ENCODE results near the gene SPTBN5.
"Not testable (repeated sequence)": the region's sequence is repeated elsewhere in the genome, so short reads cannot be mapped to it uniquely, and the experiment has no call there.

Gene SPTBN5

DNA sequence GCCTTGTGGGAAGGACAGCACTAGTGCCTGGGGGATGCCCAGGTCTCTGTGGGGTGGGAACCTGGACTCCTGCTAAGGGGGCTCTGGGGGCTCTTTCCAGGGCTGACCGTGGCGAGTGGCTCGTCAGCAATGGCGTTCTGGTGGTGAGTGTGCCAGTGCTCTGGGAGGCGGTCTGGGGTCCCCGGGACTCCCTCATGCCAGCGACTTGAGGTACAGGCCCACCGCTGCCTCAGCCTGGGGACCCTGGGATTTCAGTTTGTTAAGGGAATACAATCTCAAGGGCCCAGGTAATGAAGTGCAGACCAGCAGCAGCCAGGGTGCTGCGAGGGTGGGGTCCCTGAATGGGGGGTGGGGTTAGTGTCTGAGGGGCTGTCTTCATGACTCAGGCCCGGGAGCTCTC lies 52.7 kb downstream of the SPTBN5 start:
- no peak for DNase-seq

DNA sequence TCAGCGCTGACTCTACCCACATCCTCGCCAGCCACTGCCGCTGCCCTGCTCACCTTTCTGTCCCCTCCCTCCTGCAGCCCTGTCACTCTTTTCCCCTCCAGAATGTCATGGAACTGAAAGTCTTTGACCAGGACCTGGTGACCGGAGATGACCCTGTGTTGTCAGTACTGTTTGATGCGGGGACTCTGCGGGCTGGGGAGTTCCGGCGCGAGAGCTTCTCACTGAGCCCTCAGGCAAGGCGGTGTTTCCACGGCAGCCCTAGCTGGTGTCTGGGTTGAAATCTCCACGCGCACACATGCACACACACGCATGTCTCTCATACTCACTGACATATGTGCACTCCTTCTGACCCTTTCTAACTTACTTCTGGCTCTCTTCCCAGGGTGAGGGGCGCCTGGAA lies 53.2 kb downstream of the SPTBN5 start:
- no peak for DNase-seq

DNA sequence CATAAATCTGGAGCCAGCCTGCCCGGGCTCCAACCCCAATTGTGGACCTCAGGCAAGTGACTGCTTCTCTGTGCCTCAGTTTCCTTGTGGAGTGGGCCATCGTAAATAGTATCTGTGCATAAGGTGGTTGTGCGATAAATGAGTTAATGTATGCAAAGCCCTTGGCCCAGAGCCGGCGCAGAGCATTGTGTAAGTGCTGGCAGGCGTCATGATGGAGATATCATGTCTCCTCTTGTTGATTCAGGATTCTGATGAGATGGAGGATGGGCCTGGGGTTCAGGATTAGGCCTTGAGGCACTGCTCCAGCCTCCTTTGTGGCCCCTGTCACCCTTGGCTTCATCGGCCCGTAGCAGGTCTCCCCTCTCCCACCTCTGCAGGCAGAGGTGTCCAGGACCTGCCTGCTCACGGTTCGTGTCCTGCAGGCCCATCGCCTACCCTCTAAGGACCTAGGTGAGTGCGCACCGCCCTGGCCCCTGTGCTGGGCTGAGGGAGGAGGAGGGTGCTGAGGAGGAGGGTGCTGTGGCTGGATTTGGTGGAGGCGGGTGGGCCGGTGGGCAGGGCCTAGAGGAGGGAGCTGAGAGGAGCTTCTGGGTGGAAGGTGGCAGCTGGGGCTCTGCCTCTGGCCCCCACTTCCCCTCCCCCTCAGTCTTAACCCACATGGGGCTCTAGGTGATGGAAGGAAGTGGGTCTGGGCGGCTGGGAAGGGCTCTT lies 53.9 kb downstream of the SPTBN5 start:
- no peak for DNase-seq

DNA sequence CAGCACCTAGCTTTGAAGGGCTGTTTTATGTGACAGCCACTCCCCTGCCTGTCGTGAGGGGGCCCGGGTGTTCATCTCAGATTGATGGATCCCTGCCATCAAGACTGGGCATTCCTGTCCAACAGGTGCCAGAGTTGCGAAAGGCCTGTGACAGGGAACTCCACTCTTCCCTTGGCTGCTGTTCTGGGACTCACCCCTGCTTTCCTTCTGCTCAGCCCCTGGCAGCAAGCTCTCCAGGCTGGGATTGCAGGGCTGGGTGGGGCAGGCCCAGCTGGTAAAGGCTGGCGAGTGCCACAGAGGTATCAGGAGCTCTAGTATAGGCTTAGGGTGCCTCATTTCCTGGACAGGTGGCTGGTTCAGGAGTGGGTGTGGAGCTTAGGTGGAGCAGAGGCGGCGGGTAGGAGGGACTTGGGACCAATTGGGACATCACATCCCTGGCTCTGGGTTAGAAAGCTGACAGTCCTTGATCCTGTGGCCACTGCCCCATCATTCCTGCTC lies 55.4 kb downstream of the SPTBN5 start, which contains the start of gene PLA2G4B:
Gene PLA2G4B (plus strand): TSS at position 448 of the 498 bp plus-strand sequence. CDS start 67 bp downstream, outside the sequence.
- no peak for DNase-seq

DNA sequence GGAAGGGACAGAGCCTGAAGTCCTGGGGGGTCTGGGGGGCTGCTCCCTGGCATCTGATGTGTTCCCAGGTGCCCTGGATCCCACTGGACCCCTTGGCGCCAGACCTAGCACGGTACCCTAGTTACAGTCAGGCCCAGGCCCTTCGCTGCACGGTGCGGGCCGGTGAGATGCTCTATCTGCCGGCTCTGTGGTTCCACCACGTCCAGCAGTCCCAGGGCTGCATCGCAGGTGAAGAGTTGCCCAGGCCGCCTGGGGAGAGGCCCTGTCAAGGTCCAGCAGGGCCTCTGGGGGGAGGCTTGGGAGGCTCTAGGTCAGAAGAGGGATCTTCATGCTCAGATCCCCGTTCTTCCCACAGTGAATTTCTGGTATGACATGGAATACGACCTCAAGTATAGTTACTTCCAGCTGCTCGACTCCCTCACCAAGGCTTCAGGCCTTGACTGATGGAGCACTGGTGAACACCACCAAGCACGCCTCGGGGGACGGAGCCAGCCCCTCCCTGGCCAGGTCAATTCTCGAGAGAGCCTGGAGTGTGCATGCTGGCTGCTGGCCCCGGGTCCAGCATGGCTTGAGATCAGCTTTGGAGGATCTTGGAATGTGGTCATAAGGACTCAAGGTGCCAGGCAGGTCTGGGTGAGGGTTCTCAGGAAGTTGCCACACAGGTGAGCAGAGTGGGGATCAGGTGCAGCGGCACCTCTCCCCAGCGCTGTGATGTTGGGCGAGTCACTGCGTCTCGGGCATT lies 57.0 kb downstream of the SPTBN5 start:
- no peak for DNase-seq

DNA sequence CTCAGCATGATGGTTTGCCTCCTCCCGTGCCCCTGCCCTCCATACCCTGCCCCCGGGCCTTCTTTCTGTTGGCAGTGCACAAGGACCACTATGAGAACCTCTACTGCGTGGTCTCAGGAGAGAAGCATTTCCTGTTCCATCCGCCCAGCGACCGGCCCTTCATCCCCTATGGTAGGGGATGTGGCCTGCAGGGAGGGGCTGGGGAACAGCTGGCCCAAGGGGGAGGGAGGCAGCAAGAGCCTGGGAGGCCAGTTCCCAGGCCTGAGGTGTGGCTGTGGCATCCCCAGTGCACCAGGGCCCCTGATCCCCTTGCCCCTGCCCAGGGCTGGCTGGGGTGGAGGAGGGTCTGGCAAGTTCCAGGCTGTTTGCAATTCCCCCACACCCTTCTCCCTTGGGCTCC lies 57.8 kb downstream of the SPTBN5 start:
- DNase-seq: no peak

DNA sequence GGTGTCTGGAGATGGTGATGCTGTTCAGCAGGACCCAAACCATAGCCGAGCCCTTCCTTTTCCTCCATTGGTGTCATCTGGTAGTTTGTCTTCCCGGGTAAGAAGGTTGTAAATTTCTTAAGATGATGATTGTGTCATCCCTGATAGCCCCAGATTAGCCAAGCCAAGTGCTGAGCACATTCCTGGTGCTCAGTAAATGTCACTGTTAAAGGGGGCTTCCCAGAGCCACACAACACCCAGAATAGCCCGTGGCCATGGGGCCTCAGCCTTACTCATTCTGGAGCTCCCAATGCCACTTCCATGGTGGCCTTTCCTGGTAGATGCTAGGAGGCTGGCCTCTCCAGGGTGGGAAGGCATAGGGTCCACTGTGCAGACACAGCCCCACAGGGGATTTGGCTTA lies 59.8 kb downstream of the SPTBN5 start:
- no peak for DNase-seq

DNA sequence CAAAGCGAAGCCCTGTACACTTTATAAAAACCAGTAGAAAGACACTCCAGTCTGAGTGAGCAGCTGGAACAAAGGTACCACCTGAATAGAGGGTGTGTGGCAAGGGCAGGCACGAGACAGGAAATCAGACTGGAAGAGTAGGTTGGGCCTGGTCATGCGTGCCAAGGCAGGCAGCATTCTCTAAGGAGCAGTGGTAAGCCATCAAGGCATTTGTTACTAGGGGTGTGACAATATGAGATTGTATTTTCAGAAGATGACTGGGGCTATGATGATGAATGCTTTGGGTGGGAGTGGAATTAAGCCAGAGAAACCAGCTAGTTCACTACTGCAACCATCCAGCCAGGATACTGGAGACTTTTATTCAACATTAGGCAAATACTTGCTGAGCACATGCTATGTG lies 61.0 kb downstream of the SPTBN5 start:
- DNase-seq: no peak

DNA sequence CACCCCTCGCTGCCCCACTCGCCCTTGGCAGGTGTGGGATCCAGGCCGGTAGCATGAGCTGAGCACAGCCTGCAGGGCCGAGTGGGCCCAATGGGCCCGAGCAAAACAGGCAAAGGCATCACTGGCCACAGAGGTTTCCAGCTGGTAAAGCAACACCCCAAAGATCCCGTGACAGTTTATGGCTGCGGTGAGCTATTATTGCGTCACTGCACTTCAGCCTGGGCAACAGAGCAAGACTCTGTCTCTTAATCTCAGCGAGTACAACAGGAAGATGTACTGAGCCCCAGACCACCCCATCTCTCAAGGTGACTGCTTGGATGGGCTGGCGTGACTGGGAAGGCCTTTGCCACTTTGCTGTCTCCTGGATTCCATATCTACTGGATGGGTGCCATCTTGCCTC lies 61.6 kb downstream of the SPTBN5 start:
- DNase-seq: no peak

DNA sequence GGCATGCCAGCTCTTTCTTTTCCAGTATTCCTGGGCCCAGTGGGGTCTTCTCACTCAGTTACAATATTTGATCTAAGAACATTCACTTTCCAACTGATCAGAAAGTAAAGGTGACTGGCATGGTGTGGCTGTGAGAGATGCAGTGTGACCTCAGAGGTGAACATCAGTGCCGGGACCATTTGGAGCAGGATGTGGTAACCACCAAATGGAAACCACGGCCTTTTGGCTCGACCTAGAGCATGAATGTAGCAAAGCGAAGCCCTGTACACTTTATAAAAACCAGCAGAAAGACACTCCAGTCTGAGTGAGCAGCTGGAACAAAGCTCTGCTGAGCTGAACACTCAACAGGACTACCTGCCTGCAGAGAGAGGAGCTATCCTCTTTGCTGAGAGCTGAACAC lies 62.6 kb downstream of the SPTBN5 start:
- DNase-seq: not testable (repeated sequence)

DNA sequence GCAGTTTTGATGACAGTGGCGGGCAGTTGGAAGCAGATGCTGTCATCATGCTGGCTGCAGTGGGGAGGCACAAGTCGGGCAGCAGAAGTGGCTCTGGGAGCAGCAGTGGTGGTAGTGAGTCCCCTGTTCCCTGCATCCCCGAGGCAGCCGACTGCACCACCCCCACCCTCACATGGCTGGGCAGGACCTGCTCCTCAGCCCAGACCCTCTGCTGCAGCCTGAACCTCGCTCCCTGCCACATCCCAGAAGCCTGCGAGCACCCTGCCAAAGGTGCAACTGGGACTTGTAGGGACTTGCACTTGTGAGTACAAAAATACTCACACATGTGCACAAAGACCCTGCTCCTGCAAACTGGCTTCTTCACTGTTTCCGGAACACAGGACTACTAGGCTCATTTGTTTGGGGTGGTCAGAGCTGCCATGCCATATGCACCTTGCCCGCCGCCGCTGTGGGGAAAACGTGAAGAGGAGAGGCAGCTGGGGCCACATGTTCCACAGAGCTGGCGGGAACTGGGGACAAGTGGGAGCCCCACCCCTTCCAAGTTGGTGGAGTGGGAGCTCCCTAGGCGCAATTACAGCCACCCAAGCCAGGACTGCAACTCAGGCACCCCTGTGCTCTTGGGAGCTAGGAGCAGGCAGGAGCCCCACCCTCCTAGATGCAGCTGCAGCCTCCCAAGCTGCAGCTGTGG lies 63.8 kb downstream of the SPTBN5 start:
- DNase-seq: no peak

DNA sequence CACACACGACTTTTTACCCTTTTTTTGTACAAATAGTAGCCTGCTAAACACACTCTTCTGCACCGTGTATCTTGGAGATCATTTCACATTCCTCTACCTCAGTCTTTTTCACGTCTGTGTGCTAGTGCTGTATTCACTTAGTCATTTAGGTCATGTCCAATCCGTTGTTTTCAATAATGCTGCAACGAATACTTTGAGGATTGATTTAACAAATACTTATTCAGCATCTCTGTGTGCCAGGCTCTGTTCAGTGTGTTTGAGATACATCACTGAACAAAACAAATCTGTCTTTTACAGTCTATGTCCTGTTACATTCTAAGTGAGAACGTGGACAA lies 65.1 kb downstream of the SPTBN5 start:
- no peak for DNase-seq

DNA sequence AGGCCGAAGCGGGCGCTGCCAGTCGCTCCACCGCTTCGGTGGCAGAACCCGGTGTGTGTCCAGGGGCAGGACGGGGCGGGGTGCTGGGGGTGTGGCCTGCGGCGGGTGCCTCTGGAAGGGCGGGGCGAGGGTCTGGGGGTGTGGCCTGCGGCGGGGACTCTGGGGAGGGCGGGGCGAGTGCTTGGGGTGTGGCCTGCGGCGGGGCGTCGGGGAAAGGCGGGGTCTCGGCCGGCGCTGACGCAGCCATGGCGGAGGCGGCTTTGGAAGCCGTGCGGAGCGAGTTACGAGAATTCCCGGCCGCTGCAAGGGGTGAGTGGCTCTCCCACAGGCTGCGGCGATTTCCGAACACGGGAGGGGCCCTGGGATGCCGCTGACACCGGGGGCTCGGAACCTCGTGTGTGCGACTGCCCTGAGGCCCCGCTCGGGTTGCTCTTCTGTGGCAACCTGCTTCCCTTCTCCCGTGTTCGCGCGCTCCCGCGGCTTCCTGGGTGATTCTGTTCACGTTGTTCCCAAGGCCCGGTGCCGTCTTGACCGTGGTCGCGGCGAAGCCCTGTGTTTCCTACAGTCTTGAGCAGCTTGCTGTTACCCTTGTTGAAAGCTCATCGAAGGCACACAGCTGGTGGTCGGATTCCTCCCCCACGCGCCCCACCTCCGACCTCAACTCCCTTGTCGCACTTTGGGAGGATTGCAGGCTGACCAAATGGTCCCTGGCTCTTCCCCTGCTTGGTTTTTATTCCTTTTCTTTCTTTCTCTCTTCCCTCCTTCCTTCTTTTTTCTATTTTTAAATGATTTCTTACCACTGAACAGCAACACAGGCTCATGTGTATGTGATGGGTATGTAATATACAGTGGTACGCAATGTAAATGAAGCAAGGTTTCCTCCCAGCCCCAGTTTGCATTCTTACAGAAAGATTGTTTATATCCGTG lies 65.7 kb downstream of the SPTBN5 start, which contains the start of gene JMJD7:
Gene JMJD7 (plus strand): TSS at position 213 of the 927 bp plus-strand sequence. CDS start 33 bp downstream, at position 246.
- DNase-seq: peak; percentile 86

DNA sequence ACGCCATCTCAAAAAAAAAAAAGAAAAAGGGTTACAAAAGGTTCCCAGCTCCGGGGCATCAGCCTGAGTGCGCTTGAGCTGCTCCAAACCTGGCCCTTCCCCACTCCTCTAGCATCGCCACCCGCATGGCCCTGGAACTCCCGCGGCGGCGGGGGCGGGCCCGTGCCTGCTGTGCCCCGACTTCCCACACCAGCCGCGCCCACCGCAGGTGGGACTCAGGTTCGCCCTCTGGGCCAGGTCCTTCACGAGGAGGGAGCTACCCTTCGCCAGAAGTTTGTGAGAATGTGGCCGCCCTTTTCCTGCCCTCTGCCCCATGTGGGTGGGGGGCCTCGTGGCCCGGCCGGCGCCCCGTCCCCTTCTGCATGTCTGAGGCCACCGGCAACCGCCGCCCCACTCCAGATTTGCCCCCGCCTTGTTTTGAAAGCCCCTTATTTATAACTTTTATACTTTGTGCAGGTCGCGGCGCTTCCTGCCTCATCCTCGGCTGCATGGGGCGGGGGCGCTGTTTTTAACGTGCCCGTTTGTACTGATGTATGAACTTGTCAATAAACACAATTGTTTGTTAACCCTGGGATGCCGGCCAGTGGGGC lies 66.5 kb downstream of the SPTBN5 start:
- no peak for DNase-seq

DNA sequence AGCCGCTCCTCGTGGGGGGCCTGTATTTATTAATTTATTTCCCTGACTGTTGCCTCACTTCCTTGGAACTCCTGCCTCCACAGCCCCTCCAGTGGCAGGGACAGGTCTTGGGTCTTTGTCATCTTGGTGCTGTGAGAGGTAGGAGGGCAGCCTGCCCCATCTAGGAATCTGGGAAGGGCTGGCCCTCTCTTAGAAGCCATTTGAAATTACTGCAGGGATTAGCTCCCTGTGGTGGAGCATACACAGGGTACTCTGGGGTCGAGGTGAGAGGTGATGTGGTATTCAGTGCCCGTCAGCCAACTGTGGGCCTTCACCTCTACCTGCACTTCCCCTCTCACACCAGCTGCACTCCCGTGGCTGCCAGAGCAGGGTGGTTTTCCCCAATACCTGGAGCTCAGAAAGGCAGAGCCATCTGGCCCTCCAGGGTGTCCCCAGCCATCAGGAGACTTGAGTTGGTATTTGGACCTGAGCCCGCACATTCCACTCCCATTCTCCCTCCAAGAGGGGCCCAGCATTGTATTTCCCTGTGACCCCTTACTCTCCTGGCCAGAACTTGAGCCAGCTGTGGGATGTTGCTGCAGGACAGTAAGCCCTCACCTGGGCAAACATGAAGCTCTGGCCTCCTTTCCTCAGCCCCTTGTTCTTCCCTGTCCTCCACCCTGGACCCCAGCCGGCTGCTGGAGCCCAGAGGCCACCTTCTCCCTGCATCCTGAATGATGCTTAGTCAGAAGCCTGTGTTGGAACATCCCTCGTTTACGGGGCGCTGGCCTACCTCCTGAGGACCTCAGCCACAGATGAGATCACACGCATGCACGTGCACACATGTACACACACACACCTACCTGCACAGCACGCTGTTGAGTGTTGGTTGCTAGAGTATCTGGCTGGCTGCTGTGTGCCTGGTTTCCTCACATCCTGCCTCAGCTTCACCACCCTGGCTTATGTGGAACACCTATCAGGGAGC lies 68.0 kb downstream of the SPTBN5 start:
- no peak for DNase-seq

DNA sequence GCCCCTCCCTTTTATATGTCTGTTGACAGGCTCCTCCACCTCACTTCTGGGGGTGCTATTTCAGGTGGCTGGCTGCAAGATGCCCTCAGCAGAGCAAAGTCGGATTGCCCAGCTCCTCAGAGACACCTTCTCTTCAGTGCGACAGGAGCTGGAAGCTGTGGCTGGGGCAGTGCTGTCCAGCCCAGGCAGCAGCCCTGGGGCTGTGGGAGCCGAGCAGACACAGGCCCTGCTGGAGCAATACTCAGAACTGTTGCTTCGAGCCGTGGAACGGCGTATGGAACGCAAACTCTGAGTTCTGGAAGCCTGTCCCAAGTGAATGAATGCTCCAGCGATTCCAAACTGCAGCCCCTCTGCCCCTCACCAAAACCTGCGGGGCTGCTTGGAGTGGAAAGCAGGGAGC lies 68.7 kb downstream of the SPTBN5 start:
- DNase-seq: no peak

DNA sequence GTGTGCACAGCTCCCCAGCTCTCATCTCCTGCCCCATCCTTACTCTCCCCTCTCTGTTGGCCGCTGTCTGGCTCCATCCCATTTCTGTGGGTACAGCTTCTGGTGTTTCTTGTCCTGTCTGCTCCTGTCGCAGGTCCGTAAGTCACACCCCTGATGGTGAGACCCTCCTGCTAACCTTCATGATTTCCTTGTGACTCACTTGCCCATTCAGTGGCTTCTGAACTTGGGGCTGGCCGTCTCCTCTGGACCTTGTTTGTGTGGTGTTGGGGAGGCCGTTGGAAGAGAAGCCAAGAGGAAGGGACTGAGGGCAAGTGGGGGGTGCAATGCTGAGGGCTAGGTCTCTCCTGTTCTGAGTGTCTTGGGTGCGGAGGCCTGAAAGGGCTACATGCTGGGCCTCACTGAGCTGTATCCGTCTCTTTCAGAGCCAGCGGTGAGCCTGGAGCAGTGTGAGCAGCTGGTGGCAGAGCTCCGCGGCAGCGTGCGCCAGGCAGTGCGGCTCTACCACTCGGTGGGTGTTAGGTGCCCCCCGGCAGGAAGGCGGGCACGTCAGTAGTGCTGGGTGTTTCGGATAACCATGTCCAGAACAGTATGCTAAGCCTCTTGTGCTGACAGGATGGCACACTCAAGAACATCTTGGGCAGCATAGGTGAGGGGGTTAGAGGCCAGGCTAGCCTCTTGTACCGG lies 69.6 kb downstream of the SPTBN5 start:
- DNase-seq: no peak

DNA sequence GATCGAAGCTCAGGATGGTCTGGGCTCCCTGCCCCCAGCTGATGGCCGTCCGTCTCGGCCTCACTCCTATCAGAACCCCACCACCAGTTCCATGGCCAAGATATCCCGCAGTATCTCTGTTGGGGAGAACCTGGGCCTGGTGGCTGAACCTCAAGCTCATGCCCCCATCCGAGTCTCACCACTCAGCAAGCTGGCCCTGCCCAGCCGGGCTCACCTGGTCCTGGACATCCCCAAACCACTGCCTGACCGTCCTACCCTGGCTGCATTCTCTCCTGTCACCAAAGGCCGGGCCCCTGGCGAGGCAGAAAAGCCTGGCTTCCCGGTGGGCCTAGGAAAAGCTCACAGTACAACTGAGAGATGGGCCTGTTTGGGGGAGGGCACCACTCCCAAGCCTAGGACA lies 70.4 kb downstream of the SPTBN5 start:
- no peak for DNase-seq

DNA sequence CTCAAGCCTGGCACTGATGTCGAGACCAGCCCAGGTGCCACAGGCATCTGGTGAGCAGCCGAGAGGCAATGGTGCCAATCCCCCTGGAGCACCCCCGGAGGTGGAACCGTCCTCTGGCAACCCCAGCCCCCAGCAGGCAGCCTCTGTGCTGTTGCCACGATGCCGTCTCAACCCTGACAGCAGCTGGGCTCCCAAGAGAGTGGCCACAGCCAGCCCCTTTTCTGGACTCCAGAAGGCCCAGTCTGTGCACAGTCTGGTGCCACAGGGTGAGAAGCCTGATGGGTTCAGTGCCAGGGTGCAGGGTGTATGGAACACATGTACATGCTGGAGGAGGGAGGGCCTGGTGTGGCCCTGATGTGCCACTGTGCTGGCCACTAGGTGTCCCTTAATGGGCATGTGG lies 70.9 kb downstream of the SPTBN5 start:
- DNase-seq: no peak

DNA sequence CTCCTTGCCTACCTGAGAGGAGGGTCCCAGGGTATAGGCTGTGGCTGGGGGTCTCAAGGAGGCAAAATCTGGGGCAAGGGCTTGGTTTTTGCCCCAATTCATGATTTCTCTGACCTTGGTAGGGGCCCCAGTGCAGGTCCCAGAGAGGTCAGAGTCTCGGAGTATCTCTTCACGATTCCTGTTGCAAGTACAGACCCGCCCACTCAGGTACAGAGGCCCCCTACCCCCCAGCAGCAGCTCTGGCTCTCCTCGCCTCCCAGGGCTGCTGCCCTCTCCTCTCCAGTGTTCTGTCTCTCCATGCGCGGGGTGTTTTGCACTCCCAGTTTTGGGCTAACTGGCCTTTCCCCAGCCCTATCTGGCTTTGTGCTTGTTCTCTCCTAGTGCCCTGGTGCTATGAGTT lies 71.4 kb downstream of the SPTBN5 start:
- no peak for DNase-seq

Data from amniotic stem cell (primary cell).